PC-3 (cell line): Measurements from ENCODE around the gene DLL4. TPM values are rescaled to one million over a fixed set of nuclear protein-coding genes. Genes with fewer than 3 reads are reported as not detected.

ENCODE experiments used
- ATAC-seq: fragments of 200-7000 bp; cut with Tn5 transposase; 2 replicates; pipeline ENCODE4 v1.9.1; 2020; ENCODE audit warnings: mild to moderate bottlenecking, moderate library complexity
- BruUV-seq: library from RNA; stranded (reverse); fragments of 400-500 nt; replicated peaks from 2 replicates; lab custom pipeline; 2021; lab: Mats Ljungman, UMichigan
- CTCF ChIA-PET: fragments of 300-600 bp; sonication (Branson Sonifier 250); formaldehyde crosslinking; loops from one replicate; lab custom pipeline; 2022; ENCODE audit warnings: antibody characterized with exemption; lab: Charles Lee
- POLR2A ChIA-PET: fragments of 300-600 bp; sonication (Branson Sonifier 250); formaldehyde crosslinking; loops from one replicate; lab custom pipeline; 2022; ENCODE audit warnings: antibody characterized with exemption; ENCODE audit not compliant: unreplicated experiment; lab: Charles Lee
- DNase-seq: peaks from one replicate; pipeline ENCODE4 v3.0.0-alpha.2; 2015
- H2AFZ ChIP-seq: fragments of 300-600 bp; sonication (generic); 2 replicates; pipeline ENCODE4 v1.6.0; 2016; ENCODE audit warnings: antibody characterized with exemption, low read length
- H3F3A ChIP-seq: fragments of 300-600 bp; sonication (generic); one replicate; pipeline ENCODE4 v1.6.0; 2017; ENCODE audit warnings: antibody characterized with exemption, low read length, control low read depth, mild to moderate bottlenecking; ENCODE audit not compliant: unreplicated experiment
- H3K27ac ChIP-seq: fragments of 300-600 bp; sonication (generic); 2 replicates; pipeline ENCODE4 v1.5.1; 2016; ENCODE audit warnings: mild to moderate bottlenecking, low read length
- H3K27me3 ChIP-seq: fragments of 300-600 bp; sonication (generic); 2 replicates; pipeline ENCODE4 v1.6.1; 2016; ENCODE audit warnings: low read length, mixed read lengths
- H3K36me3 ChIP-seq: fragments of 300-600 bp; sonication (generic); 2 replicates; pipeline ENCODE4 v1.6.1; 2016; ENCODE audit warnings: low read depth, mixed run types, low read length, mixed read lengths
- H3K4me1 ChIP-seq: fragments of 300-600 bp; sonication (generic); 2 replicates; pipeline ENCODE4 v1.5.1; 2016; ENCODE audit warnings: low read length; ENCODE audit not compliant: insufficient read depth
- H3K4me2 ChIP-seq: fragments of 300-600 bp; sonication (generic); 2 replicates; pipeline ENCODE4 v1.6.0; 2016; ENCODE audit warnings: low read length
- H3K4me3 ChIP-seq: fragments of 300-600 bp; sonication (generic); 2 replicates; pipeline ENCODE4 v1.5.1; 2016; ENCODE audit warnings: mild to moderate bottlenecking, low read length, mixed read lengths
- H3K79me2 ChIP-seq: fragments of 300-600 bp; sonication (generic); 2 replicates; pipeline ENCODE4 v1.6.1; 2017; ENCODE audit warnings: low read length, mixed read lengths
- H3K9ac ChIP-seq: fragments of 300-600 bp; sonication (generic); 2 replicates; pipeline ENCODE4 v1.6.0; 2016; ENCODE audit warnings: mild to moderate bottlenecking, low read length
- H3K9me2 ChIP-seq: fragments of 300-600 bp; sonication (generic); replicated peaks from 2 replicates; pipeline ENCODE4 v1.6.1; 2016; ENCODE audit warnings: mixed run types, low read length, mixed read lengths
- H3K9me3 ChIP-seq: fragments of 300-600 bp; sonication (generic); 2 replicates; pipeline ENCODE4 v1.6.1; 2016; ENCODE audit warnings: low read length, mixed read lengths
- H4K20me1 ChIP-seq: fragments of 300-600 bp; sonication (generic); 2 replicates; pipeline ENCODE4 v1.6.1; 2016; ENCODE audit warnings: low read length, mixed read lengths
- EZH2 ChIP-seq: fragments of 300-600 bp; sonication (generic); IDR thresholded peaks from one replicate; pipeline ENCODE4 v1.6.1; 2017; ENCODE audit warnings: antibody characterized with exemption, mild to moderate bottlenecking, low read length; ENCODE audit not compliant: unreplicated experiment
- EZH2phosphoT487 ChIP-seq: fragments of 300-600 bp; sonication (generic); IDR thresholded peaks from 2 replicates; pipeline ENCODE4 v1.6.1; 2018; ENCODE audit warnings: mild to moderate bottlenecking, antibody characterized with exemption, low read length, borderline replicate concordance
- intact Hi-C: fragments of 100-400 bp; cut with micrococcal nuclease; formaldehyde crosslinking; loops from 2 replicates; pipeline ENCODE4 v1.9.0; 2023
- total RNA-seq: library from RNA; depleted of rRNA; stranded (reverse); fragments of >200 nt; gene quantifications from 2 replicates; pipeline ENCODE4 v1.2.3, GENCODE V29; 2014
- TF ChIP-seq, protein P1 (sequence below): fragments of 300-600 bp; sonication (generic); conservative IDR thresholded peaks from 2 replicates; pipeline ENCODE4 v1.5.1; 2017; ENCODE audit warnings: antibody characterized with exemption, low read depth, mild to moderate bottlenecking, low read length

Gene DLL4
- total RNA-seq, 1 experiment from 2014 or later: 2.2 TPM

DNA sequence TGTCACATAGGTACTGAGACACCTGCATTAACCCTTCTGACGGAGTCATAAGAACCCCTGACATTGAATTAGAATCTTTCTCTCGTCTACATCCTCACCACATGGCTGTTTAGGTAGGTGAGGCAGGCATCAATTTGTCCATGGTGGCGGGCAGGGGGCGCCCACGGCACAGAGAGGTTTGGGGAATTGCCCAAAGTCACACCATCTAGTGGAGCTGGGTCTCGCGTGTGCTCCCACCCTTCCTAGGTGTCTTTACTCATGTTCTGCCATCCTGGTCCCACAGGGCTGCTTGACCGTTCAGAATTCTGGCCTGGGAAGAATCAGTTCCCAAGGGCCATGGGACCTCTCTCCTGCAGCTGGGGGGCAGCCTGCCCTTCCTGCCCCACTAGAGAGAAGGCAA, 14.7 kb upstream of the DLL4 start:
- ATAC-seq (no peak), DNase-seq (no peak)
- no peaks in the 10 kb centered on the region for H3K79me2 ChIP-seq
- H3K9me3 ChIP-seq: no peaks in the 10 kb centered on the region
- no peaks in the 10 kb centered on the region for H3K27me3 ChIP-seq
- TF ChIP-seq EZH2phosphoT487: no peak
- TF ChIP-seq, protein P1, sequence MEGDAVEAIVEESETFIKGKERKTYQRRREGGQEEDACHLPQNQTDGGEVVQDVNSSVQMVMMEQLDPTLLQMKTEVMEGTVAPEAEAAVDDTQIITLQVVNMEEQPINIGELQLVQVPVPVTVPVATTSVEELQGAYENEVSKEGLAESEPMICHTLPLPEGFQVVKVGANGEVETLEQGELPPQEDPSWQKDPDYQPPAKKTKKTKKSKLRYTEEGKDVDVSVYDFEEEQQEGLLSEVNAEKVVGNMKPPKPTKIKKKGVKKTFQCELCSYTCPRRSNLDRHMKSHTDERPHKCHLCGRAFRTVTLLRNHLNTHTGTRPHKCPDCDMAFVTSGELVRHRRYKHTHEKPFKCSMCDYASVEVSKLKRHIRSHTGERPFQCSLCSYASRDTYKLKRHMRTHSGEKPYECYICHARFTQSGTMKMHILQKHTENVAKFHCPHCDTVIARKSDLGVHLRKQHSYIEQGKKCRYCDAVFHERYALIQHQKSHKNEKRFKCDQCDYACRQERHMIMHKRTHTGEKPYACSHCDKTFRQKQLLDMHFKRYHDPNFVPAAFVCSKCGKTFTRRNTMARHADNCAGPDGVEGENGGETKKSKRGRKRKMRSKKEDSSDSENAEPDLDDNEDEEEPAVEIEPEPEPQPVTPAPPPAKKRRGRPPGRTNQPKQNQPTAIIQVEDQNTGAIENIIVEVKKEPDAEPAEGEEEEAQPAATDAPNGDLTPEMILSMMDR: no peak; the same call in 1 of the 2 replicates
- TF ChIP-seq EZH2: no peak
- H3K9ac ChIP-seq: no peak overlapping the region
- no peak overlapping the region for H3K4me2 ChIP-seq
- peaks cover 7% of the 10 kb centered on the region; the same call in 1 of the 2 replicates for H3K4me1 ChIP-seq
- ChIA-PET POLR2A (no interaction called here), CTCF (no interaction called here)
- H4K20me1 ChIP-seq: no peaks in the 10 kb centered on the region
- BruUV-seq: no TSS peak
- no peaks in the 10 kb centered on the region for H3K36me3 ChIP-seq
- no peak overlapping the region for H3K4me3 ChIP-seq
- H3K9me2 ChIP-seq: no peaks in the 10 kb centered on the region
- no peak overlapping the region for H2AFZ ChIP-seq
- intact Hi-C loops: no loop called here
- H3F3A ChIP-seq: no peaks in the 10 kb centered on the region
- H3K27ac ChIP-seq: no peak overlapping the region

DNA sequence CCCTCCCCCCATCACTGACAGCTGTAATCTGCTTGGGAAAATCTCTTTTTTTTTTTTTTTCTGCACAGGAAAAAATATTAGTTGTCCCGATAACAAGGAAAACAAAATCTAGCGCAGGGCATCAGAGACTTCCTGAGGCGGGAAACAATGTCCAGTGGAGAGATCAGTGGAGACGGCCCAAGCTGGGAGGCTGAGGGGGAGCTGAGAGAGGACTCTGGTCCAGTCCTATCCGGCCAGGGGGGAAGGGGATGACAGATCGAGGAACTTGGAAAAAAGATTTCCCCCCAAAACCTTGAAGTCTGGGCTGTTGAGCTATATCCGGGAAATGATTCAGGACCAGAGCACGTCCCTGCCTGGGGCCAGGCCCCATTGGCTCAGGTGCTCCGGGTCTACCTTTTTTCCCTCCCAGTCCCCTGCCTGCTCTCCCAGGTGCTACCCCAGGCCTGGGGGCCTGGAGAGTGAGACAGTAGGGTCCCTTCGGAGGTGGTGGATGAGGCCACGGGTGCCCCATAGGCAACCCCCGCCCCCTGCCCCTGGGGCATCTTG, 14.0 kb upstream of the DLL4 start:
- Histone ChIP-seq H2AFZ (0 out of 2 replicates have a peak overlapping the region, but pooled peaks have one; percentile 9), H3K9me3 (no peaks in the 10 kb centered on the region), H3K4me3 (no peak overlapping the region), H3K9ac (no peak overlapping the region), H3K27me3 (no peaks in the 10 kb centered on the region), H3K79me2 (no peaks in the 10 kb centered on the region), H3K9me2 (no peaks in the 10 kb centered on the region), H4K20me1 (no peaks in the 10 kb centered on the region), H3K4me1 (peaks cover 7% of the 10 kb centered on the region; the same call in 1 of the 2 replicates), H3K27ac (no peak overlapping the region), H3K36me3 (no peaks in the 10 kb centered on the region), H3K4me2 (no peak overlapping the region), H3F3A (no peaks in the 10 kb centered on the region)
- intact Hi-C loops: no loop called here
- TF ChIP-seq EZH2phosphoT487 (no peak), EZH2 (no peak)
- TF ChIP-seq, protein P1: no peak
- ChIA-PET CTCF (no interaction called here), POLR2A (no interaction called here)
- DNase-seq (no peak), ATAC-seq (no peak)
- no TSS peak for BruUV-seq

DNA sequence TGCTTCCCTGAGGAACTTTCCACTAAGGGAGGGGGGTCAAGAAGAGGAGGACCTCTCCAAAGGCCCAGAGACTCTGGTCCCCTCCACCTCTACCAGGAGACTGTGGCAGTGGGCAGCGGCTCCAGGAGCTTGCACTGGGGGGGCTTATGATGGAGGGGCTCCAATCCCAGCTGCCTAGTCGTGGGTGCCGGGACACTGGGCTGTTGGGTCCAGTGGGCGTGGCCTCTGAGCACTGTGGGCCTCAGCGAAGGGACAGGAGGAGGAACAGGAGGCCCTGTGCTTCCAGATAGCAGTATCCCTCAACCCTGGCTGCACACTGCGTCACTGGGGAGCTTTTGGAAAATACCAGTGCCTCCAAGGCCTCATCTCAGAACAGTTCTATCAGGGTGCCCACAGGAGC, 13.5 kb upstream of the DLL4 start:
- ATAC-seq (no peak), DNase-seq (no peak)
- Histone ChIP-seq H3K4me2 (no peak overlapping the region), H3K27ac (no peak overlapping the region), H2AFZ (0 out of 2 replicates have a peak overlapping the region, but pooled peaks have one; percentile 9), H4K20me1 (no peaks in the 10 kb centered on the region), H3K9me2 (no peaks in the 10 kb centered on the region), H3F3A (no peaks in the 10 kb centered on the region), H3K4me3 (no peak overlapping the region), H3K79me2 (no peaks in the 10 kb centered on the region), H3K27me3 (no peaks in the 10 kb centered on the region), H3K9me3 (no peaks in the 10 kb centered on the region), H3K36me3 (no peaks in the 10 kb centered on the region), H3K9ac (no peak overlapping the region), H3K4me1 (peaks cover 7% of the 10 kb centered on the region; the same call in 1 of the 2 replicates)
- intact Hi-C loops: no loop called here
- BruUV-seq: no TSS peak
- CTCF ChIA-PET: interaction anchor here (0.5 kb wide), 1 partner anchor 22 kb away, joined by 3 read pairs; no protein-coding TSS in a partner anchor
- POLR2A ChIA-PET: no interaction called here
- no peak for TF ChIP-seq EZH2phosphoT487
- TF ChIP-seq, protein P1: no peak
- no peak for TF ChIP-seq EZH2
